Neural cell (in vitro differentiated cells): Measurements from ENCODE around the gene FGD4. TPM values are rescaled to one million over a fixed set of nuclear protein-coding genes. Genes with fewer than 3 reads are reported as not detected.

Experiments used
- H2AFZ ChIP-seq: fragments of 200-600, 300-800 bp; sonication (generic), shearing (Covaris generic); 2 replicates; pipeline ENCODE4 v1.6.0; 2014; ENCODE audit warnings: low read depth, mild to moderate bottlenecking, antibody characterized with exemption, low read length, moderate library complexity
- H3F3A ChIP-seq: fragments of 200-600 bp; shearing (Covaris generic); 2 replicates; pipeline ENCODE4 v1.6.1; 2016; ENCODE audit warnings: mild to moderate bottlenecking, moderate library complexity, mixed read lengths, antibody characterized with exemption, low read length; ENCODE audit not compliant: insufficient read depth, poor library complexity, severe bottlenecking
- H3K27ac ChIP-seq: fragments of 200-600, 300-800 bp; sonication (generic), shearing (Covaris generic); 2 replicates; pipeline ENCODE4 v1.5.1; 2014; ENCODE audit warnings: mild to moderate bottlenecking, low read length, moderate library complexity
- H3K27me3 ChIP-seq: fragments of 300-800, 200-600 bp; sonication (generic), shearing (Covaris generic); 2 replicates; pipeline ENCODE4 v1.6.0; 2014; ENCODE audit warnings: mild to moderate bottlenecking, low read depth, low read length, moderate library complexity; ENCODE audit not compliant: insufficient read depth
- H3K36me3 ChIP-seq: fragments of 300-800, 200-600 bp; sonication (generic), shearing (Covaris generic); 2 replicates; pipeline ENCODE4 v1.5.1; 2014; ENCODE audit warnings: mild to moderate bottlenecking, antibody characterized with exemption, low read length, moderate library complexity; ENCODE audit not compliant: insufficient read depth
- H3K4me2 ChIP-seq: fragments of 300-800, 200-600 bp; sonication (generic), shearing (Covaris generic); 2 replicates; pipeline ENCODE4 v1.6.0; 2014; ENCODE audit warnings: mild to moderate bottlenecking, low read length
- H3K4me3 ChIP-seq: fragments of 300-800, 200-600 bp; sonication (generic), shearing (Covaris generic); 2 replicates; pipeline ENCODE4 v1.5.1; 2014; ENCODE audit warnings: mild to moderate bottlenecking, low read length, moderate library complexity
- H3K79me2 ChIP-seq: fragments of 200-600 bp; shearing (Covaris generic); replicated peaks from 2 replicates; pipeline ENCODE4 v1.6.0; 2014; ENCODE audit warnings: mild to moderate bottlenecking, low read length, moderate library complexity; ENCODE audit not compliant: insufficient read depth
- H3K9ac ChIP-seq: fragments of 300-800, 200-600 bp; sonication (generic), shearing (Covaris generic); 2 replicates; pipeline ENCODE4 v1.6.1; 2016; ENCODE audit warnings: mild to moderate bottlenecking, low read length, mixed read lengths
- H3K9me2 ChIP-seq: fragments of 200-600 bp; shearing (Covaris generic); 2 replicates; pipeline ENCODE4 v1.6.1; 2016; ENCODE audit warnings: mild to moderate bottlenecking, low read length, mixed read lengths; ENCODE audit not compliant: insufficient read depth
- H3K9me3 ChIP-seq: fragments of 200-600, 300-800 bp; sonication (generic), shearing (Covaris generic); 2 replicates; pipeline ENCODE4 v1.6.1; 2016; ENCODE audit warnings: mild to moderate bottlenecking, mixed run types, low read length, moderate library complexity, mixed read lengths
- H4K20me1 ChIP-seq: fragments of 200-600 bp; shearing (Covaris generic); 2 replicates; pipeline ENCODE4 v1.6.1; 2016; ENCODE audit warnings: mild to moderate bottlenecking, mixed run types; ENCODE audit not compliant: insufficient read depth
- EP300 ChIP-seq: fragments of 450-650 bp; conservative IDR thresholded peaks from 2 replicates; pipeline ENCODE4 v1.6.1; 2014; ENCODE audit warnings: antibody characterized with exemption, mild to moderate bottlenecking, moderate library complexity; ENCODE audit not compliant: poor library complexity, severe bottlenecking
- EZH2 ChIP-seq: fragments of 200-600, 300-800 bp; shearing (Covaris generic), sonication (generic); IDR thresholded peaks from 2 replicates; pipeline ENCODE4 v1.6.1; 2014; ENCODE audit warnings: antibody characterized with exemption, low read length, borderline replicate concordance, mild to moderate bottlenecking; ENCODE audit not compliant: insufficient read depth, poor library complexity, severe bottlenecking
- MXI1 ChIP-seq: fragments of 450-650 bp; conservative IDR thresholded peaks from 2 replicates; pipeline ENCODE4 v1.6.1; 2014; ENCODE audit warnings: antibody characterized with exemption, mild to moderate bottlenecking; ENCODE audit not compliant: poor library complexity, severe bottlenecking
- POLR2AphosphoS5 ChIP-seq: IDR thresholded peaks from 2 replicates; pipeline ENCODE4 v1.6.1; 2012
- RAD21 ChIP-seq: fragments of 450-650 bp; conservative IDR thresholded peaks from 2 replicates; pipeline ENCODE4 v1.6.1; 2014; ENCODE audit warnings: antibody characterized with exemption, mild to moderate bottlenecking, moderate library complexity
- REST ChIP-seq: IDR thresholded peaks from 2 replicates; pipeline ENCODE4 v1.6.1; 2012; ENCODE audit warnings: borderline replicate concordance
- SMC3 ChIP-seq: fragments of 450-650 bp; conservative IDR thresholded peaks from 2 replicates; pipeline ENCODE4 v1.6.1; 2014; ENCODE audit warnings: antibody characterized with exemption, mild to moderate bottlenecking, moderate library complexity; ENCODE audit not compliant: poor library complexity
- TAF1 ChIP-seq: IDR thresholded peaks from 2 replicates; pipeline ENCODE4 v1.6.1; 2012; ENCODE audit warnings: low read depth
- polyA plus RNA-seq: library from polyadenylated mRNA; depleted of rRNA; stranded (reverse); fragments of >200 nt; gene quantifications from 2 replicates; pipeline ENCODE4 v1.2.3, GENCODE V29; 2014
- TF ChIP-seq, protein P1 (sequence below): fragments of 450-650 bp; IDR thresholded peaks from 2 replicates; pipeline ENCODE4 v1.5.1; 2014; ENCODE audit warnings: antibody characterized with exemption, mild to moderate bottlenecking, moderate library complexity; ENCODE audit not compliant: poor library complexity, severe bottlenecking

FGD4 gene
- polyA plus RNA-seq, 1 donor from 2014 or later = 24.4 TPM

GRCh38 chr12:32600681-32601080, 201.3 kb downstream of the FGD4 start:
- Histone ChIP-seq H3K9ac (no peak overlapping the region), H3K27me3 (no peaks in the 10 kb centered on the region), H3K36me3 (no peaks in the 10 kb centered on the region), H2AFZ (no peak overlapping the region), H3K9me2 (no peaks in the 10 kb centered on the region), H3K79me2 (peaks cover 2% of the 10 kb centered on the region), H3K27ac (no peak overlapping the region), H3K4me2 (no peak overlapping the region), H3K4me3 (no peak overlapping the region), H3F3A (no peaks in the 10 kb centered on the region), H3K9me3 (no peaks in the 10 kb centered on the region), H4K20me1 (no peaks in the 10 kb centered on the region)
- no peak for TF ChIP-seq EP300
- TF ChIP-seq MXI1 = no peak
- TF ChIP-seq, protein P1, sequence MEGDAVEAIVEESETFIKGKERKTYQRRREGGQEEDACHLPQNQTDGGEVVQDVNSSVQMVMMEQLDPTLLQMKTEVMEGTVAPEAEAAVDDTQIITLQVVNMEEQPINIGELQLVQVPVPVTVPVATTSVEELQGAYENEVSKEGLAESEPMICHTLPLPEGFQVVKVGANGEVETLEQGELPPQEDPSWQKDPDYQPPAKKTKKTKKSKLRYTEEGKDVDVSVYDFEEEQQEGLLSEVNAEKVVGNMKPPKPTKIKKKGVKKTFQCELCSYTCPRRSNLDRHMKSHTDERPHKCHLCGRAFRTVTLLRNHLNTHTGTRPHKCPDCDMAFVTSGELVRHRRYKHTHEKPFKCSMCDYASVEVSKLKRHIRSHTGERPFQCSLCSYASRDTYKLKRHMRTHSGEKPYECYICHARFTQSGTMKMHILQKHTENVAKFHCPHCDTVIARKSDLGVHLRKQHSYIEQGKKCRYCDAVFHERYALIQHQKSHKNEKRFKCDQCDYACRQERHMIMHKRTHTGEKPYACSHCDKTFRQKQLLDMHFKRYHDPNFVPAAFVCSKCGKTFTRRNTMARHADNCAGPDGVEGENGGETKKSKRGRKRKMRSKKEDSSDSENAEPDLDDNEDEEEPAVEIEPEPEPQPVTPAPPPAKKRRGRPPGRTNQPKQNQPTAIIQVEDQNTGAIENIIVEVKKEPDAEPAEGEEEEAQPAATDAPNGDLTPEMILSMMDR = no peak
- no peak for TF ChIP-seq RAD21
- TF ChIP-seq SMC3 = no peak
- no peak for TF ChIP-seq TAF1
- TF ChIP-seq EZH2 = no peak
- no peak for TF ChIP-seq REST
- TF ChIP-seq POLR2AphosphoS5 = no peak

GRCh38 chr12:32603071-32603470, 203.7 kb downstream of the FGD4 start:
- no peak overlapping the region for H3K4me3 ChIP-seq
- H3K4me2 ChIP-seq = no peak overlapping the region
- no peaks in the 10 kb centered on the region for H3K27me3 ChIP-seq
- H3K79me2 ChIP-seq = peaks cover 2% of the 10 kb centered on the region
- H3F3A ChIP-seq = no peaks in the 10 kb centered on the region
- TF ChIP-seq, protein P1 = no peak
- TF ChIP-seq EP300 (no peak), RAD21 (no peak)
- no peaks in the 10 kb centered on the region for H3K9me2 ChIP-seq
- H3K36me3 ChIP-seq = no peaks in the 10 kb centered on the region
- H3K9me3 ChIP-seq = no peaks in the 10 kb centered on the region
- H3K9ac ChIP-seq = no peak overlapping the region
- no peaks in the 10 kb centered on the region for H4K20me1 ChIP-seq
- H3K27ac ChIP-seq = no peak overlapping the region
- no peak overlapping the region for H2AFZ ChIP-seq
